DLD1 (cell line): Measurements from ENCODE around the gene SSH3.
"Not testable (repeated sequence)": the region's sequence is repeated elsewhere in the genome, so short reads cannot be mapped to it uniquely, and the experiment has no call there.

Experiments
- in situ Hi-C: cut with HindIII; loops from 2 replicates; pipeline ENCODE4 v1.10.0; 2017; ENCODE audit warnings: low sequenced_read_pairs

SSH3 gene

GRCh38 chr11:67309661-67310061 is 6.3 kb downstream of the SSH3 start:
- in situ Hi-C loops: no loop called here

- in situ Hi-C loops: no loop called here
Measured at GRCh38 chr11:67310246-67311050, 7.1 kb downstream of the SSH3 start.

- in situ Hi-C loops: no loop called here
Measured at GRCh38 chr11:67311051-67311555, 7.8 kb downstream of the SSH3 start.

- in situ Hi-C loops: no loop called here
Measured at GRCh38 chr11:67311556-67312082, 8.3 kb downstream of the SSH3 start.

GRCh38 chr11:67312187-67313021 is 9.1 kb downstream of the SSH3 start:
- in situ Hi-C loops: no loop called here

- in situ Hi-C loops: no loop called here
Measured at GRCh38 chr11:67313125-67313890, 10.0 kb downstream of the SSH3 start.

GRCh38 chr11:67314218-67314617 is 10.9 kb downstream of the SSH3 start:
- in situ Hi-C loops: no loop called here

GRCh38 chr11:67315325-67315909 is 12.1 kb downstream of the SSH3 start:
- in situ Hi-C loops: no loop called here

- in situ Hi-C loops: no loop called here
Measured at GRCh38 chr11:67316882-67317204, 13.5 kb downstream of the SSH3 start.

- in situ Hi-C loops: no loop called here
Measured at GRCh38 chr11:67317205-67317887, 14.0 kb downstream of the SSH3 start.

GRCh38 chr11:67317888-67318555 is 14.7 kb downstream of the SSH3 start:
- in situ Hi-C loops: no loop called here

- in situ Hi-C loops: not testable (repeated sequence)
Measured at GRCh38 chr11:67318876-67319275, 15.5 kb downstream of the SSH3 start.

GRCh38 chr11:67320011-67320410 is 16.7 kb downstream of the SSH3 start:
- in situ Hi-C loops: no loop called here

GRCh38 chr11:67320691-67321090 is 17.4 kb downstream of the SSH3 start:
- in situ Hi-C loops: no loop called here

GRCh38 chr11:67321313-67321871 is 18.1 kb downstream of the SSH3 start:
- in situ Hi-C loops: no loop called here

- in situ Hi-C loops: no loop called here
Measured at GRCh38 chr11:67322049-67322448, 18.7 kb downstream of the SSH3 start.

- in situ Hi-C loops: no loop called here
Measured at GRCh38 chr11:67323526-67323925, 20.2 kb downstream of the SSH3 start.

GRCh38 chr11:67332081-67332691 is 28.9 kb downstream of the SSH3 start:
- in situ Hi-C loops: loop anchor here (25.0 kb wide), 2 partner anchors 95 to 195 kb away; no protein-coding TSS in a partner anchor

- in situ Hi-C loops: loop anchor here (25.0 kb wide), 2 partner anchors 100 to 200 kb away; no protein-coding TSS in a partner anchor
Measured at GRCh38 chr11:67337257-67337656, 33.9 kb downstream of the SSH3 start.
